ENCODE results near the gene DUOX1. TPM values are rescaled to one million over a fixed set of nuclear protein-coding genes. Genes with fewer than 3 reads are reported as not detected.
"Not testable (repeated sequence)": the region's sequence is repeated elsewhere in the genome, so short reads cannot be mapped to it uniquely, and the experiment has no call there.

DUOX1 gene
- polyA plus RNA-seq, 1 donor: 2.6 TPM

GRCh38 chr15:45093013-45093412 is 36.8 kb upstream of the DUOX1 start:
- no peaks in the 10 kb centered on the region for H3K36me3 ChIP-seq (ENCODE audit: control insufficient read depth, insufficient read depth, low read length)
- no peaks in the 10 kb centered on the region for H3K9me3 ChIP-seq (ENCODE audit: control insufficient read depth, low read depth, low read length)
- WGBS (ENCODE audit: insufficient coverage, low lambda C conversion rate): 100% methylated on average over 2 of the region's 4 CpGs
- H3K27me3 ChIP-seq (ENCODE audit: control insufficient read depth, insufficient read depth, low read length): peaks cover 28% of the 10 kb centered on the region
- no peaks in the 10 kb centered on the region for H3K4me1 ChIP-seq (ENCODE audit: control insufficient read depth, insufficient read depth, low read length)
- no peak overlapping the region for H3K4me3 ChIP-seq (ENCODE audit: low read length)
- no peak for DNase-seq
- no peak overlapping the region for H3K27ac ChIP-seq (ENCODE audit: low read length)

- WGBS (ENCODE audit: insufficient coverage, low lambda C conversion rate): no CpG with 5 or more reads among the region's 11 CpGs
- H3K36me3 ChIP-seq (ENCODE audit: control insufficient read depth, insufficient read depth, low read length): no peaks in the 10 kb centered on the region
- H3K4me1 ChIP-seq (ENCODE audit: control insufficient read depth, insufficient read depth, low read length): no peaks in the 10 kb centered on the region
- peaks cover 28% of the 10 kb centered on the region for H3K27me3 ChIP-seq (ENCODE audit: control insufficient read depth, insufficient read depth, low read length)
- DNase-seq: no peak
- no peak overlapping the region for H3K4me3 ChIP-seq (ENCODE audit: low read length)
- H3K27ac ChIP-seq (ENCODE audit: low read length): no peak overlapping the region
- no peaks in the 10 kb centered on the region for H3K9me3 ChIP-seq (ENCODE audit: control insufficient read depth, low read depth, low read length)
Observed at GRCh38 chr15:45093622-45094357, 36.0 kb upstream of the DUOX1 start.

- no peaks in the 10 kb centered on the region for H3K36me3 ChIP-seq (ENCODE audit: control insufficient read depth, insufficient read depth, low read length)
Observed at GRCh38 chr15:45094358-45094730, 35.5 kb upstream of the DUOX1 start.

GRCh38 chr15:45095661-45096060 is 34.1 kb upstream of the DUOX1 start:
- no peak overlapping the region for H3K27ac ChIP-seq (ENCODE audit: low read length)
- no peaks in the 10 kb centered on the region for H3K4me1 ChIP-seq (ENCODE audit: control insufficient read depth, insufficient read depth, low read length)
- H3K27me3 ChIP-seq (ENCODE audit: control insufficient read depth, insufficient read depth, low read length): peaks cover 20% of the 10 kb centered on the region
- WGBS (ENCODE audit: insufficient coverage, low lambda C conversion rate): no CpG with 5 or more reads among the region's 11 CpGs
- no peaks in the 10 kb centered on the region for H3K9me3 ChIP-seq (ENCODE audit: control insufficient read depth, low read depth, low read length)
- no peak overlapping the region for H3K4me3 ChIP-seq (ENCODE audit: low read length)
- H3K36me3 ChIP-seq (ENCODE audit: control insufficient read depth, insufficient read depth, low read length): no peaks in the 10 kb centered on the region
- no peak for DNase-seq

More at GRCh38 chr15:45094358-45094730, 35.5 kb upstream of the DUOX1 start:
- WGBS (ENCODE audit: insufficient coverage, low lambda C conversion rate): no CpG with 5 or more reads among the region's 9 CpGs
- Histone ChIP-seq H3K9me3 (ENCODE audit: control insufficient read depth, low read depth, low read length) (no peaks in the 10 kb centered on the region), H3K27ac (ENCODE audit: low read length) (no peak overlapping the region), H3K27me3 (ENCODE audit: control insufficient read depth, insufficient read depth, low read length) (peaks cover 24% of the 10 kb centered on the region), H3K4me3 (ENCODE audit: low read length) (no peak overlapping the region), H3K4me1 (ENCODE audit: control insufficient read depth, insufficient read depth, low read length) (no peaks in the 10 kb centered on the region)
- no peak for DNase-seq

- WGBS (ENCODE audit: insufficient coverage, low lambda C conversion rate): no CpG with 5 or more reads among the region's 7 CpGs
- no peak for DNase-seq
Observed at GRCh38 chr15:45097466-45097865, 32.3 kb upstream of the DUOX1 start.

GRCh38 chr15:45099549-45100165 is 30.1 kb upstream of the DUOX1 start:
- no peak for DNase-seq
- no peaks in the 10 kb centered on the region for H3K4me1 ChIP-seq (ENCODE audit: control insufficient read depth, insufficient read depth, low read length)
- H3K36me3 ChIP-seq (ENCODE audit: control insufficient read depth, insufficient read depth, low read length): no peaks in the 10 kb centered on the region
- H3K4me3 ChIP-seq (ENCODE audit: low read length): no peak overlapping the region
- WGBS (ENCODE audit: insufficient coverage, low lambda C conversion rate): no CpG with 5 or more reads among the region's 23 CpGs
- H3K27me3 ChIP-seq (ENCODE audit: control insufficient read depth, insufficient read depth, low read length): peaks cover 9% of the 10 kb centered on the region
- H3K27ac ChIP-seq (ENCODE audit: low read length): no peak overlapping the region
- no peaks in the 10 kb centered on the region for H3K9me3 ChIP-seq (ENCODE audit: control insufficient read depth, low read depth, low read length)

More at GRCh38 chr15:45097466-45097865, 32.3 kb upstream of the DUOX1 start:
- H3K4me3 ChIP-seq (ENCODE audit: low read length): no peak overlapping the region
- H3K27ac ChIP-seq (ENCODE audit: low read length): no peak overlapping the region
- H3K36me3 ChIP-seq (ENCODE audit: control insufficient read depth, insufficient read depth, low read length): no peaks in the 10 kb centered on the region
- H3K9me3 ChIP-seq (ENCODE audit: control insufficient read depth, low read depth, low read length): no peaks in the 10 kb centered on the region
- H3K4me1 ChIP-seq (ENCODE audit: control insufficient read depth, insufficient read depth, low read length): no peaks in the 10 kb centered on the region
- peaks cover 14% of the 10 kb centered on the region for H3K27me3 ChIP-seq (ENCODE audit: control insufficient read depth, insufficient read depth, low read length)

- Histone ChIP-seq H3K27ac (ENCODE audit: low read length) (no peak overlapping the region), H3K27me3 (ENCODE audit: control insufficient read depth, insufficient read depth, low read length) (peaks cover 16% of the 10 kb centered on the region), H3K36me3 (ENCODE audit: control insufficient read depth, insufficient read depth, low read length) (no peaks in the 10 kb centered on the region), H3K4me3 (ENCODE audit: low read length) (no peak overlapping the region), H3K4me1 (ENCODE audit: control insufficient read depth, insufficient read depth, low read length) (no peaks in the 10 kb centered on the region), H3K9me3 (ENCODE audit: control insufficient read depth, low read depth, low read length) (no peaks in the 10 kb centered on the region)
- DNase-seq: no peak
- WGBS (ENCODE audit: insufficient coverage, low lambda C conversion rate): no CpG with 5 or more reads among the region's 7 CpGs
Observed at GRCh38 chr15:45100884-45101625, 28.7 kb upstream of the DUOX1 start.

GRCh38 chr15:45101749-45102148 is 28.0 kb upstream of the DUOX1 start:
- WGBS (ENCODE audit: insufficient coverage, low lambda C conversion rate): no CpG with 5 or more reads among the region's 12 CpGs

GRCh38 chr15:45102226-45102625 is 27.6 kb upstream of the DUOX1 start:
- WGBS (ENCODE audit: insufficient coverage, low lambda C conversion rate): no CpG with 5 or more reads among the region's 6 CpGs
- DNase-seq: no peak
- no peak overlapping the region for H3K4me3 ChIP-seq (ENCODE audit: low read length)

More at GRCh38 chr15:45101749-45102148, 28.0 kb upstream of the DUOX1 start:
- Histone ChIP-seq H3K36me3 (ENCODE audit: control insufficient read depth, insufficient read depth, low read length) (no peaks in the 10 kb centered on the region), H3K9me3 (ENCODE audit: control insufficient read depth, low read depth, low read length) (no peaks in the 10 kb centered on the region), H3K27ac (ENCODE audit: low read length) (no peak overlapping the region), H3K27me3 (ENCODE audit: control insufficient read depth, insufficient read depth, low read length) (peaks cover 23% of the 10 kb centered on the region), H3K4me1 (ENCODE audit: control insufficient read depth, insufficient read depth, low read length) (no peaks in the 10 kb centered on the region), H3K4me3 (ENCODE audit: low read length) (no peak overlapping the region)
- no peak for DNase-seq

GRCh38 chr15:45104170-45104569 is 25.6 kb upstream of the DUOX1 start:
- H3K4me3 ChIP-seq (ENCODE audit: low read length); DNase-seq; H3K27ac ChIP-seq (ENCODE audit: low read length); H3K36me3 ChIP-seq (ENCODE audit: control insufficient read depth, insufficient read depth, low read length); H3K4me1 ChIP-seq (ENCODE audit: control insufficient read depth, insufficient read depth, low read length); H3K9me3 ChIP-seq (ENCODE audit: control insufficient read depth, low read depth, low read length): not testable (repeated sequence)
- WGBS (ENCODE audit: insufficient coverage, low lambda C conversion rate): no CpG with 5 or more reads among the region's 9 CpGs
- H3K27me3 ChIP-seq (ENCODE audit: control insufficient read depth, insufficient read depth, low read length): peaks cover 40% of the 10 kb centered on the region

More at GRCh38 chr15:45102226-45102625, 27.6 kb upstream of the DUOX1 start:
- Histone ChIP-seq H3K27ac (ENCODE audit: low read length) (no peak overlapping the region), H3K4me1 (ENCODE audit: control insufficient read depth, insufficient read depth, low read length) (no peaks in the 10 kb centered on the region), H3K9me3 (ENCODE audit: control insufficient read depth, low read depth, low read length) (no peaks in the 10 kb centered on the region), H3K27me3 (ENCODE audit: control insufficient read depth, insufficient read depth, low read length) (peaks cover 27% of the 10 kb centered on the region), H3K36me3 (ENCODE audit: control insufficient read depth, insufficient read depth, low read length) (no peaks in the 10 kb centered on the region)
